ENCODE measurements around the gene TNNI2.

Gene TNNI2

GRCh38 chr11:1889941-1890855 is 51.4 kb downstream of the TNNI2 start:
- DNase-seq, result no peak
